Upper lobe of left lung (tissue), 4 donors: ENCODE data around the gene LPGAT1.

Experiments used
- CTCF ChIP-seq, 6 experiments: fragments of 450-650 bp in 4 of 6; fragments of 200-600 bp in 2 of 6; sonication (generic) in 2 of 6; IDR thresholded peaks; one replicate each; pipeline ENCODE4 v1.5.1; 2016 to 2019; ENCODE audit warnings: antibody characterized with exemption in 6 of 6
- EP300 ChIP-seq, 4 donors: sonication (generic); formaldehyde crosslinking; IDR thresholded peaks; one replicate each; pipeline ENCODE4 v1.5.1; 2017; ENCODE audit warnings: antibody characterized with exemption in 4 of 4, control low read depth in 2 of 4
- POLR2A ChIP-seq, 4 donors: fragments of 450-650 bp; IDR thresholded peaks; one replicate each; pipeline ENCODE4 v1.5.1; 2016 to 2017; ENCODE audit warnings: antibody characterized with exemption in 4 of 4, mild to moderate bottlenecking in 2 of 4

DNA sequence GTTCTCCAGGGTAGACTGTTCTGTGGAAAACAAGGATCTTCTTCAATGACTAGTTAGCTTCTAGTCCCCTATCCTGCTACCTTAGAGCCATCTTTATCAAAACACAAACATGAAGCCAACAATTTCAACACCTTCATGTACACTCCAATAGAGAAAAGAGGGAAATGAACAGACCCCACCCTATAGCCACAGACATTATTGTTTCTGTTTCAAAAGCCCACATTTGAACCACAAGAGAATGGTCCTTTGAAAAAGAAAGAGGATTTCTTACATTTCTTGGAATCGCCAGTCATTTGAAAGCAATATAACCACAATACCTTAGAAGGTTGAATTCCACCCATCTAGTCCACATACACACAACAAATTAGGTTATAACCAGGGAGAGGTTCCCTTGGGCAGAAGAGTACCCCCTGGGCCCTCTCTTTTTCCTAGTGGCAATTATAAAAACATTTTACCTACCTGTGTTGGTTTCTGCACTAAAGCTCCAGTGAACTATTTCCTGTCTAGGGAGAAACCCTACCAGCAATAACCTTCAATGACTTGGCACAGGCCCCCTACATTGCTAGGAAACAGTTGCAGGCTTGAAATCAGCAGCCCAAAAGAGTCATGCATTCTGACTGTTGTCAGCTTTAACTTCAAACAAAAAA lies 2.7 kb upstream of the LPGAT1 start:
- TF ChIP-seq EP300 (IDR thresholded peaks at IDR 0.05): no peak
- TF ChIP-seq POLR2A (IDR thresholded peaks at IDR 0.05): no peak
- TF ChIP-seq CTCF (IDR thresholded peaks at IDR 0.05): no peak
